ENCODE results near the gene PROB1. TPM values are rescaled to one million over a fixed set of nuclear protein-coding genes. Genes with fewer than 3 reads are reported as not detected.

The PROB1 gene
- total and polyA plus RNA-seq, 9 of the 15 experiments (the other 6 are each of a cell fraction or from before 2014, with no cell fraction given), result 0.01 to 1.8 (median 0.47) TPM

- TF ChIP-seq, protein P1, sequence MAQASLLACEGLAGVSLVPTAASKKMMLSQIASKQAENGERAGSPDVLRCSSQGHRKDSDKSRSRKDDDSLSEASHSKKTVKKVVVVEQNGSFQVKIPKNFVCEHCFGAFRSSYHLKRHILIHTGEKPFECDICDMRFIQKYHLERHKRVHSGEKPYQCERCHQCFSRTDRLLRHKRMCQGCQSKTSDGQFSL (CRISPR knock-in tag; IDR thresholded peaks at IDR 0.05), result no peak
- TF ChIP-seq, protein P1 (tag; IDR thresholded peaks at IDR 0.05), result no peak
- TF ChIP-seq ZNF253 (CRISPR knock-in tag; conservative IDR thresholded peaks at IDR 0.05) (no peak), HMG20B (CRISPR knock-in tag; IDR thresholded peaks at IDR 0.05) (no peak), SREBF2 (CRISPR knock-in tag; IDR thresholded peaks at IDR 0.05) (no peak), ARID1B (IDR thresholded peaks at IDR 0.05) (no peak), ZNF76 (CRISPR knock-in tag; IDR thresholded peaks at IDR 0.05; ENCODE audit: borderline replicate concordance) (no peak)
- TF ChIP-seq, protein P2, sequence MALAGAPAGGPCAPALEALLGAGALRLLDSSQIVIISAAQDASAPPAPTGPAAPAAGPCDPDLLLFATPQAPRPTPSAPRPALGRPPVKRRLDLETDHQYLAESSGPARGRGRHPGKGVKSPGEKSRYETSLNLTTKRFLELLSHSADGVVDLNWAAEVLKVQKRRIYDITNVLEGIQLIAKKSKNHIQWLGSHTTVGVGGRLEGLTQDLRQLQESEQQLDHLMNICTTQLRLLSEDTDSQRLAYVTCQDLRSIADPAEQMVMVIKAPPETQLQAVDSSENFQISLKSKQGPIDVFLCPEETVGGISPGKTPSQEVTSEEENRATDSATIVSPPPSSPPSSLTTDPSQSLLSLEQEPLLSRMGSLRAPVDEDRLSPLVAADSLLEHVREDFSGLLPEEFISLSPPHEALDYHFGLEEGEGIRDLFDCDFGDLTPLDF (CRISPR knock-in tag; IDR thresholded peaks at IDR 0.05), result no peak
Observed at GRCh38 chr5:139402561-139403158, 7.8 kb upstream of the PROB1 start (continued).

DNA sequence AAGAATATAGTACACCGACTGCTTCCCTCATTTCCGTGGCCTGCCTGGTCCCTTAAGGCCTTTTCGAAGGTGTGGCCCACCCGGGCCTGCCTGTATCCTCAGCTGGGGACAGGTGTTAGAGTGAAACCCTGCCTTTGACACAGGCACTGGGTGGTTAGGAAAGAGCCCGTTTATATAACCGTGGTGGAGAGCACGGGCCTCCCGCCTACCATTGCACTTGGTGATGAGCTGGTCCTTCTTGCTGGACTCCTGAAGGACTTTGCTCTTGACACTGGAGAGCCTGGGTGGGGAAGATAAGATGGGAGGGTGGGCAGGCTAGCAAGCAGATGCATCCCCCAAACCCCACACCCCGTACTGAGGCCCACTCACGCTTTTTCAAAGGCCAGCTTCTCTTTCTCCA is 6.6 kb upstream of the PROB1 start:
- peaks cover 15 to 16% of the 10 kb centered on the region in 2 experiments for H3K4me1 ChIP-seq (replicated peaks in 1 of 2; ENCODE audit: control insufficient read depth in 2 of 2, insufficient read depth in 2 of 2, low read length in 2 of 2)
- H3K9me3 ChIP-seq (replicated peaks; ENCODE audit: control insufficient read depth, insufficient read depth, low read depth, low read length), result no peaks in the 10 kb centered on the region
- H3K27me3 ChIP-seq (ENCODE audit: control insufficient read depth in 2 of 2, insufficient read depth in 2 of 2, low read length in 2 of 2), result no peaks in the 10 kb centered on the region
- H3K79me2 ChIP-seq (ENCODE audit: control insufficient read depth, insufficient read depth, low read length), result no peaks in the 10 kb centered on the region
- POLR2A ChIA-PET, result interaction anchor here (0.6 to 1.6 kb wide), 4 partner anchors 15 to 158 kb away, joined by 3 to 4 read pairs (median 3); no protein-coding TSS in a partner anchor
- no TSS peak for BruUV-seq (replicated peaks)
- H4K20me1 ChIP-seq (replicated peaks; ENCODE audit: control insufficient read depth, insufficient read depth, low read length), result no peaks in the 10 kb centered on the region
- 0 out of 3 replicates have a peak, but pooled peaks cover 2% of the 10 kb centered on the region for H3K36me3 ChIP-seq (ENCODE audit: control insufficient read depth, insufficient read depth, low read length)
- H3K4me3 ChIP-seq, result no peak overlapping the region
- WGBS (ENCODE audit: insufficient coverage, low coverage, missing lambda C conversion rate), result 47% methylated on average over 10 of the region's 10 CpGs
- no peak overlapping the region for H2AFZ ChIP-seq (ENCODE audit: low read depth, low read length)
- CTCF ChIA-PET (ENCODE audit: low intra/inter-chr PET ratio), result no interaction called here
- no peak overlapping the region; a peak in 1 of 4 replicates for H3K9ac ChIP-seq (ENCODE audit: insufficient read depth in 1 of 2, low read depth in 2 of 2, low read length in 2 of 2)
- ATAC-seq (no peak), FAIRE-seq (no peak), DNase-seq (ENCODE audit: extremely low read depth in 1 of 4, low spot score in 3 of 4) (peak in 1 of 4 experiments; percentile 33)
- in situ Hi-C loops (cut with MboI) (no loop called here), intact Hi-C loops (cut with micrococcal nuclease) (loop anchor here (5.0 kb wide), 1 partner anchor 59 kb away; the partner anchor contains the start of gene PAIP2)
- H3K9me1 ChIP-seq (ENCODE audit: control insufficient read depth, insufficient read depth, low read length), result no peaks in the 10 kb centered on the region
- H3K4me2 ChIP-seq (ENCODE audit: insufficient read depth, low read length), result no peak overlapping the region
- H3K27ac ChIP-seq (ENCODE audit: extremely low read depth, low read depth, low read length), result no peak overlapping the region
- TF ChIP-seq ZNF830 (CRISPR knock-in tag; IDR thresholded peaks at IDR 0.05) (no peak), SNRNP70 (optimal IDR thresholded peaks at IDR 0.05; ENCODE audit: low read depth, low read length) (no peak), SMAD2 (IDR thresholded peaks at IDR 0.05; ENCODE audit: low read depth, low read length) (no peak), ZNF354B (CRISPR knock-in tag; IDR thresholded peaks at IDR 0.05) (no peak), PRMT5 (CRISPR knock-in tag; IDR thresholded peaks at IDR 0.05) (no peak)
- TF ChIP-seq, protein P3, sequence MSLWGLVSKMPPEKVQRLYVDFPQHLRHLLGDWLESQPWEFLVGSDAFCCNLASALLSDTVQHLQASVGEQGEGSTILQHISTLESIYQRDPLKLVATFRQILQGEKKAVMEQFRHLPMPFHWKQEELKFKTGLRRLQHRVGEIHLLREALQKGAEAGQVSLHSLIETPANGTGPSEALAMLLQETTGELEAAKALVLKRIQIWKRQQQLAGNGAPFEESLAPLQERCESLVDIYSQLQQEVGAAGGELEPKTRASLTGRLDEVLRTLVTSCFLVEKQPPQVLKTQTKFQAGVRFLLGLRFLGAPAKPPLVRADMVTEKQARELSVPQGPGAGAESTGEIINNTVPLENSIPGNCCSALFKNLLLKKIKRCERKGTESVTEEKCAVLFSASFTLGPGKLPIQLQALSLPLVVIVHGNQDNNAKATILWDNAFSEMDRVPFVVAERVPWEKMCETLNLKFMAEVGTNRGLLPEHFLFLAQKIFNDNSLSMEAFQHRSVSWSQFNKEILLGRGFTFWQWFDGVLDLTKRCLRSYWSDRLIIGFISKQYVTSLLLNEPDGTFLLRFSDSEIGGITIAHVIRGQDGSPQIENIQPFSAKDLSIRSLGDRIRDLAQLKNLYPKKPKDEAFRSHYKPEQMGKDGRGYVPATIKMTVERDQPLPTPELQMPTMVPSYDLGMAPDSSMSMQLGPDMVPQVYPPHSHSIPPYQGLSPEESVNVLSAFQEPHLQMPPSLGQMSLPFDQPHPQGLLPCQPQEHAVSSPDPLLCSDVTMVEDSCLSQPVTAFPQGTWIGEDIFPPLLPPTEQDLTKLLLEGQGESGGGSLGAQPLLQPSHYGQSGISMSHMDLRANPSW (CRISPR knock-in tag; IDR thresholded peaks at IDR 0.05), result no peak
